NCI-H146 (cell line): ENCODE results near the gene PTPN12.

ENCODE experiments used
- DNase-seq: peaks from one replicate; lab custom pipeline; 2025; lab: John Stamatoyannopoulos, UW

PTPN12 gene

GRCh38 chr7:77664715-77665114 lies 127.6 kb downstream of the PTPN12 start:
- DNase-seq = no peak

- DNase-seq = no peak
These were observed 128.1 kb downstream of the PTPN12 start for GRCh38 chr7:77665161-77665560.

GRCh38 chr7:77667459-77668086 lies 130.5 kb downstream of the PTPN12 start:
- no peak for DNase-seq

- DNase-seq = no peak
These were observed 137.8 kb downstream of the PTPN12 start for GRCh38 chr7:77674878-77675277.

GRCh38 chr7:77679608-77680007 lies 142.5 kb downstream of the PTPN12 start:
- DNase-seq = no peak

GRCh38 chr7:77680266-77680665 lies 143.2 kb downstream of the PTPN12 start:
- DNase-seq = no peak

GRCh38 chr7:77684030-77684429 lies 146.9 kb downstream of the PTPN12 start:
- DNase-seq = no peak

- DNase-seq = peak; percentile 15
These were observed 148.1 kb downstream of the PTPN12 start for GRCh38 chr7:77685233-77685632.

GRCh38 chr7:77687100-77687746 lies 150.1 kb downstream of the PTPN12 start:
- DNase-seq = no peak

GRCh38 chr7:77687747-77688144 lies 150.7 kb downstream of the PTPN12 start:
- peak; percentile 7 for DNase-seq
